Lung (tissue), 12 donors: ENCODE results near the gene MAP9. TPM values are rescaled to one million over a fixed set of nuclear protein-coding genes. Genes with fewer than 3 reads are reported as not detected.

Experiments
- ATAC-seq: fragments of 200-7000 bp; cut with Tn5 transposase; one replicate; pipeline ENCODE4 v1.9.1; 2020; ENCODE audit warnings: moderate number of reproducible peaks; ENCODE audit not compliant: insufficient read depth, low FRiP score
- DNase-seq, 3 donors: peaks; one replicate each; pipeline ENCODE4 v3.0.0-alpha.2; 2013 to 2017
- H3K27ac ChIP-seq, 2 donors: one replicate each; pipeline ENCODE4 v1.5.1; 2013; ENCODE audit warnings: mild to moderate bottlenecking in 2 of 2, moderate library complexity in 2 of 2, control low read depth in 1 of 2, inconsistent platforms in 1 of 2, low read depth in 1 of 2, low read length in 1 of 2
- H3K27me3 ChIP-seq, 3 donors: one replicate each; pipeline ENCODE4 v1.5.1; 2013; ENCODE audit warnings: low read length in 2 of 3; ENCODE audit not compliant: control insufficient read depth in 3 of 3, insufficient read depth in 3 of 3
- H3K36me3 ChIP-seq, 4 donors: one replicate each; pipeline ENCODE4 v1.5.1; 2013; ENCODE audit warnings: low read length in 4 of 4, mild to moderate bottlenecking in 1 of 4, moderate library complexity in 1 of 4; ENCODE audit not compliant: control insufficient read depth in 4 of 4, insufficient read depth in 4 of 4
- H3K4me1 ChIP-seq, 5 donors: one replicate each; pipeline ENCODE4 v1.5.1; 2013; ENCODE audit warnings: low read length in 5 of 5, mild to moderate bottlenecking in 2 of 5, moderate library complexity in 1 of 5; ENCODE audit not compliant: control insufficient read depth in 5 of 5, insufficient read depth in 5 of 5
- H3K4me3 ChIP-seq: one replicate; pipeline ENCODE4 v1.5.1; 2013; ENCODE audit warnings: mild to moderate bottlenecking, control low read depth, moderate library complexity
- H3K9ac ChIP-seq, 2 donors: one replicate each; pipeline ENCODE4 v1.5.1; 2013; ENCODE audit warnings: low read length in 2 of 2, control low read depth in 1 of 2; ENCODE audit not compliant: insufficient read depth in 1 of 2
- H3K9me3 ChIP-seq, 4 donors: one replicate each; pipeline ENCODE4 v1.5.1; 2013; ENCODE audit warnings: low read length in 3 of 4, mild to moderate bottlenecking in 1 of 4, moderate library complexity in 1 of 4; ENCODE audit not compliant: control insufficient read depth in 4 of 4, insufficient read depth in 3 of 4
- CTCF ChIP-seq: IDR thresholded peaks from 2 replicates; pipeline ENCODE4 v1.5.1; 2012; ENCODE audit warnings: mild to moderate bottlenecking; ENCODE audit errors: control extremely low read depth, extremely low read depth
- WGBS, 2 donors: extraction: QIAGEN DNeasy Blood & Tissue Kit; methylation state at CpG; one replicate each; pipeline ENCODE4 v1.1.7; 2013; 5-methylcytosine and 5-hydroxymethylcytosine counted together
- polyA plus RNA-seq, 2 donors: library from polyadenylated mRNA; stranded (reverse); fragments of 200-250 nt; gene quantifications; one replicate each; pipeline ENCODE4 v1.2.1, GENCODE V29; 2013
- total RNA-seq, 2 donors: library from RNA; depleted of rRNA in 1 of 2; stranded (reverse); fragments of >200 nt in 1 of 2; gene quantifications; one replicate each; pipeline ENCODE4 v1.2.1, GENCODE V29; 2014 to 2021
- donor health status: control.
- donor health status: control.
- donor health status: Bipolar disorder and iron deficiency.
- donor health status: healthy.
- donor health status: DM: yes; HTN: yes; CAD: no.

Gene MAP9
- total and polyA plus RNA-seq, 4 donors: 5.1 to 31.5 (median 11.9) TPM

GRCh38 chr4:155391932-155392331, 15.2 kb upstream of the MAP9 start:
- H3K4me1 ChIP-seq: peaks cover 0 to 3% (median 0%) of the 10 kb centered on the region in 5 donors
- no peak overlapping the region for H3K27ac ChIP-seq
- no peaks in the 10 kb centered on the region for H3K27me3 ChIP-seq
- no peak overlapping the region for H3K4me3 ChIP-seq
- H3K9ac ChIP-seq: no peak overlapping the region
- no peak for ATAC-seq
- no peaks in the 10 kb centered on the region for H3K36me3 ChIP-seq
- DNase-seq: no peak
- H3K9me3 ChIP-seq: no peaks in the 10 kb centered on the region
- no peak for TF ChIP-seq CTCF

DNA sequence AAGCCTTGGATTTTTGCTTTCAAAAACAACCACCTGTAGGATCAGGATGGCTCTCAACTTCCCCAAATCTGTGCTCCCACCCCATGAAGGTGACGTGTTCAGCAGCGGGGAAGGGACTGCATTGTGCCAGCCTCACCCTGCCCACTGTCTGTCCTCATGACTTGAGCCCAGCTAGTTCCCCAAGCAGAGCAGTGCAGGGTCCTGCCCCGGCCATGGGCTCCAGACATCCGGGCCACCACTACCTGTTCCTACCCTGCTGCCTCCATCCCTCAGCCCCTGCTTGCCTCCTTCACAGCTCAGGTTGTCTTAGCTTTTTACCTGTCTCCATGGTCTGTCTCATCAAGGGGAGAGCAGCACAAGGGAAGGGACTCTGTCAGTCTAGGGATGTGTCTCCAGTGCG, 11.4 kb upstream of the MAP9 start:
- no peaks in the 10 kb centered on the region for H3K27me3 ChIP-seq
- H3K4me1 ChIP-seq: peaks cover 0 to 4% (median 0%) of the 10 kb centered on the region in 5 donors
- 90 to 96% methylated on average over 5 of the region's 5 CpGs for whole genome bisulfite sequencing, 2 donors
- H3K9ac ChIP-seq: no peak overlapping the region
- DNase-seq (no peak), ATAC-seq (no peak)
- H3K9me3 ChIP-seq: no peaks in the 10 kb centered on the region
- H3K4me3 ChIP-seq: no peak overlapping the region
- H3K27ac ChIP-seq: no peak overlapping the region
- no peak for TF ChIP-seq CTCF
- no peaks in the 10 kb centered on the region for H3K36me3 ChIP-seq

GRCh38 chr4:155383541-155383940, 6.8 kb upstream of the MAP9 start:
- Histone ChIP-seq H3K4me3 (no peak overlapping the region), H3K36me3 (no peaks in the 10 kb centered on the region), H3K9ac (no peak overlapping the region), H3K27ac (no peak overlapping the region), H3K27me3 (no peaks in the 10 kb centered on the region), H3K4me1 (peaks cover 0 to 2% (median 0%) of the 10 kb centered on the region in 5 donors), H3K9me3 (no peaks in the 10 kb centered on the region)
- WGBS, 2 donors: 65 to 89% methylated on average over 4 of the region's 4 CpGs
- ATAC-seq: peak; percentile 14
- TF ChIP-seq CTCF: no peak
- DNase-seq: no peak

DNA sequence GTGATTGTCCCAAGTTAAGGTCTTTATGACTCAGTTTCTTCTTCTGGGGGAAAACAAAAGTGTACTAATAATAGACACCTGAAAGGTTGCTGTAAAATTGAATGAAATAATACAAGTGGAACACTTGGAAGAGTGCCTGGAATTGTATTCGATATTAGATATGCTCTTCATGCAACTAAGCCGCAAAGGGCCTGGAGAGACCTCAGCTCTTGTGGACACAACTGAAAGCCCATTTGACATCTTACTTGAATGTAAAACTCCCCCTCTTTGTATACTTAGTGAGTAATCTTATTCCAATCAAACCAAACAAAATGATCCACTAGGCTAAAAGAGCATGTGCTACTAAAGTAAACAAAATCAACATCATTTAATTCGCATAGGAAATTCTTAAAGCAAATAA, 511 bp upstream of the MAP9 start:
- Histone ChIP-seq H3K9me3 (no peaks in the 10 kb centered on the region), H3K36me3 (peaks cover 0 to 4% (median 2%) of the 10 kb centered on the region in 4 donors), H3K4me1 (peaks cover 0 to 9% (median 0%) of the 10 kb centered on the region in 5 donors), H3K4me3 (no peak overlapping the region), H3K9ac (no peak overlapping the region), H3K27ac (no peak overlapping the region), H3K27me3 (no peaks in the 10 kb centered on the region)
- no peak for ATAC-seq
- peak in 1 of 3 donors; percentile 39 for DNase-seq
- 61 to 81% methylated on average over 3 of the region's 3 CpGs for WGBS, 2 donors
- TF ChIP-seq CTCF: no peak
